Fibroblast of skin of abdomen (primary cell): ENCODE measurements around the gene IRF2BP1.

Experiments
- DNase-seq: peaks from one replicate; pipeline ENCODE4 v3.0.0-alpha.2; 2013

Gene IRF2BP1

DNA sequence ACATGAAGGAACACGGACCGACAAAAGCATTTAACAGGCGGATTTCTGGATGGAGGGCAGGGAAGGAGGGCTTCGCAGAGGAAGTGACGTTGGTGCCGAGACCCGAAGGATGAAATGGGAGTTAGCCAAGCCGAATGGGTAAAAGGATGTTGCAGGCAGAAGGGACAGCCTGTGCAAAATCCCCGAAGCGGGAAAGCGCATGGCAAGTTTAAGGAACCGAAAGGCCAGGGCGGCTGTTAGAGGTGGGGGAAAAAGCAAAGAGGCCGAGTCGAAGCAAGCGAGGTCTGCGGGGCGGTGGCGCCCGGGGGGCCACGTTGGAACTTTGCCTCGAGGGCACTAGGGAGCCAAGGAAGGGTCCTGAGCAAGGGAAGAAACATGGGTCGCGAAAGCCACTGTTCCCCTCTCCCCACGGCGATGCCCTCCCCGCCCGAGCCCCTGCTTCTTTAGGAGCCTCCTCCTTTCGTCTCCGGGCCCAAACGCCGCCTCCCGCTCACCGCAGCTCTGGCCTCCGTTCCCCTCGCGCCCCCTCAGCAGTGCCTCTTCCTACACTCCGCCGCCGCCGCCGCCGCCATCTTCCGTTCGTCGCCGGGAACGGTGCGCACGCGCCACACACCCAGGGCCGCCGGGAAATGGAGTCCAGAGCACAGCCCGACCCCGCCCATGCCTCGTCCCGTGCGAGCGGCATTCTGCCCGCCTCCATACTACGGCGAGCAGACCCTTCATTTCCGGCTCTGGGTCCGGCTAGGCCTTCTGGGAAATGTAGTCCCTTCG, 23.2 kb downstream of the IRF2BP1 start, which contains the start of gene SYMPK:
Gene SYMPK, minus strand, starts transcription at position 584 of the 771 bp plus-strand sequence. CDS start 8,652 bp downstream, outside the sequence.
- peak; percentile 98 for DNase-seq

DNA sequence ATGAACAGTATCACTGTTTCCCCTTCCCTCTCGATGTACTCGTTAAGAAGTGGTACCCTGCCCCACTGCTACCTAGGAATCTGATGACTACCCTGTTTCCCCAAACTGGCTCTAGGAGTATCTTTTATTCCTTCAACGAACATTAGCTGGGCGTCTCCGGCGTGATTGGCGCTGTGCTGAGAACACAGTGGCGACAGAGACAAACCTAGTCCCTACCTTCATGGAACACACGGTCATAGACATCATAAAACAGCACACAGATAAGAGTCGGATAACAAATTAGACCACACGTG, 23.7 kb downstream of the IRF2BP1 start:
- no peak for DNase-seq

DNA sequence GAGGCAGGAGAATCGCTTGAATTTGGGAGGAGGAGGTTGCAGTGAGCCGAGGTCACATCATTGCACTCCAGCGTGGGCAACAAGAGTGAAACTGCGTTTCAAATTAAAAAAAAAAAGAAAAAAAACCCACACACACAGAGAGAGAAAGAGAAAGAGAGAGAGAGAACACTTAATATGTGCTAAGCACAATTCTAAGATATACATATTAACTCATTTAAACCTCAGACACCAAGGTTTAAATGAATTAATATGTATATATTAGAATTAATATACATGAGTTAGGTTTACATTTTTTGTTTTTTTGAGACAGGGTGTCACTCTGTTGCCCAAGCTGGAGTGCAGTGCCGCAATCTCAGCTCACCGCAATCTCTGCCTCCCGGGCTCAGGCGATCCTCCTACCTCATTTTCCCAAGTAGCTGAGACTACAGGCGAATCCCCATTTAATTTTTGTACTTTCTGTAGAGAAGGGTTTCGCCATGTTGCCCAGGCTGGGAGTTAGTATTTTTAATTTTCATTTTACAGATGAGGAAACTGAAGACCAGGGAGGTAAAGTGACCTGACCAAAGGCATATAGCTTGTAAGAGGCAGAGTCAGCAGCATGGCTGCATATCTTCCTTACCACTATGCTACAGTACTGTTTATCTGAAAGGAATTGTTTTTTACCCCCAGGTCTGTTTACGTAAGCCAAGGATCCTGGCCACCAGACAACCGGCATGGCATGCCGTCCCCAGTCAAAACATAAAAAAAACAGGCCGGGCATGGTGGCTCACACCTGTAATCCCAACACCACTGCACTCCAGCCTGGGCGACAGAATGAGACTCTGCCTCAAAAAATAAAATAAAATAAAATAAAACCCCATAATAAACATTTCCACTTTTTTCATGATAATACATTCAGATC, 25.3 kb downstream of the IRF2BP1 start:
- DNase-seq = no peak

DNA sequence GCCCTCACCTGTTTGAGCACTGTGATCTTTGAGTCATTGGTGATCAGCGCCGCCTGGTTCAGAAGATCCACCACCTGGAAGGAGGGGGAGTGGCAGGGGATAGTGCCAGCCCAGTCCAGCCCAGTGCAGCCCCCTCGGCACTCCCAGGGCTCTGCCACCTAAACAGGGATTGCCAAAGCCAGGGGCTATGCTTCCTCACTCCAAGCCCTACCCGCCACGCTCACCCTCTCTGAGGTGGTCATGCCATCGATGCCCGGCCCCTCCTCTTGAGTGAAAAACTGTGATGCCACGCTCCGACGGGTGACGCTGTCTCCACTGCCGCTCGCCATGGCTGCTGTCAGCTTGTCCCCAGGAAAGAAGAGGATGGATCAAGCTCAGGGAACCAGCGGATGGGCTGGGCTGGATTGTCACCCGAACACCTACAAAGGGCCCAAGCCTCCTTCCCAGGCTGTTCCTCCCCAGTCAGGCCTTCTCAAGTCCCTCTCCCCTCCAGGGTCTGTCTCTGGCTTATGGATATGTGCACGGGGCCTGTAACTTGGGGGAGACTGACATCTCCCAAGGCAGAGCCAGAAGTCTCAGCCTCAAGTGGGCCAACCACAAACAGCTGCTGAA, 31.7 kb downstream of the IRF2BP1 start:
- no peak for DNase-seq

DNA sequence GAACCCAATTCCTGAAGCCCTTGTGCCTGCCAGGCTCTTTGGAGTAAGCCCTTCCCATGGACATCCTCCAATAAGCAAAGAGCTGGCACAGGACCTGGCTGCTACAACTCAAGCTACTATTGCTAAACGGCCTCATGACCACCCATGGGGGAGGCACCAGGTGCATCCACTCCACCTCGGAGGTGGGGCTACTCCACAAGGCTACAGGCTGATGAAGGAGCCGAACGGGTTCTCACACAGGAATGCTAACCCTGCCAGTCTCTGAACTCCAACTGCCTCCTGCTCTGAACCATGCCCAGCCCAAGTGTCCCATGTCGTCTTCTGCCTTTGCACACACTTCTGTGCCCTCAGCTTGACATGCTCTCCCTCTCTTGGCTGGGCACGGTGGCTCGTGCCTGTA, 33.0 kb downstream of the IRF2BP1 start:
- DNase-seq = no peak

DNA sequence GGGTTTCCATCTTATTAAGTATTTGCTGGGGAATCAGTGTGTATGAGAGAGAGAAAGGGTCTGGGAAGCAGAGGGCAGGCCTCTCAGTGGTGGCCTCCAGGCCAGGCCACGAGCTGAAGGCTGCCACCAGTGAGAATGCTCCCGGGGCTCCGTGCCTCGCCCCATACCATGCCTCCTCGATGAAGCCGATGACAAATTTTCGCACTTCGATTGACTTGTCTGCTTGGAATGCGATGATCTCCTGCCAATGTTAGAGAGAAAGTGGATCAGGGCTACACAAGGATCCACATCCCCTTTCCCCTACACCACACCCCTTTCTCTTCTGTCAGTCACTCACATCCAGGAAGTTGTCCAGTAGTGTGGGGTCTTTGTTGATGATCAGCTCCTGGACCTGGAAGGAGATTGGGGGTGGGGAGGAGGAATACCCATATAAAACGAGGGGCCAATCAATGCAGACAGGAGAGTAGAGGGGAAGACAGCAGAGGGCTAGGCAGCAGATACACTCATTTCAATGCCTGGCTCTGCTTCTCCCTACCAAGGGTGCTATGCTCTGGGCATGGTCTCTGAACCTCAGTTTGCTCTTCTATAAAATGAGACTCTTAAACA, 33.7 kb downstream of the IRF2BP1 start:
- DNase-seq = peak; percentile 28

DNA sequence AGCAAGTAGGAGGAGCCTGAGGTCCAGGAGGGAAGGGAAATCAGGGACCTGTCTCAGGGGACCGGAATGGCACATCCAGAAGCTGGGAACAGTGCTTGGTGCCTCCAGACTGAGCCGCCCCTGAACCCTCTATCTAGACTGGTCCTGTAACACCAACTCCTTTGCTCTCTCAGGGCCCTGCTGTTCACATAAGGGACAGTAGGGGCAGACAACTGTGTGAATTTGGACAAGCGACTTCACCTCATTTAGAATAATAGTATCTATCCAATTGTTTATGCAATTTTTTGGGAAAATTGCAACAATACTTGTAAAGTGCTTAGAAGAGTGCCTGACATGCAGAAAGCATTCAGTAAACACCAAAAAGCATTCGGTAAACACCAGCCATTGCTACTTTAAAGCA, 37.0 kb downstream of the IRF2BP1 start:
- DNase-seq = no peak

DNA sequence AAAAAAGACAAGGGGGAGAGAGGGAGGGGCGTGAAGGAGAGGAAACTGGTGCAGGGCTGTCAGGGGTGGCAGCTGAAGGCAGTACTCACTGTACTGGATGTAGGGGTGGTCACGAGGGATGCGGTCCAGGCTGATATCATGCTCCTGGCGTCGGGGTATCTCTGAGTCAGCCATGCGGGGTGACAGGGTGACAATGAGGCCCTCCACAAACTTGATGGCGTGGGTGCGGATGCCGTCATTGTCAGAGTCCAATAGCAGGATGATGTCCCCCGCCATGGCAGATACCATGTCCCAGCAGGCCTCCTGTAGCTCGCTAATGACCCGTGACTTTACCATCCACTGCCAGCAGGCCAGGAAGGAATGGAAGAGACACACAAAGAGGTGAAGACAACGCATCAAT, 38.3 kb downstream of the IRF2BP1 start:
- no peak for DNase-seq

DNA sequence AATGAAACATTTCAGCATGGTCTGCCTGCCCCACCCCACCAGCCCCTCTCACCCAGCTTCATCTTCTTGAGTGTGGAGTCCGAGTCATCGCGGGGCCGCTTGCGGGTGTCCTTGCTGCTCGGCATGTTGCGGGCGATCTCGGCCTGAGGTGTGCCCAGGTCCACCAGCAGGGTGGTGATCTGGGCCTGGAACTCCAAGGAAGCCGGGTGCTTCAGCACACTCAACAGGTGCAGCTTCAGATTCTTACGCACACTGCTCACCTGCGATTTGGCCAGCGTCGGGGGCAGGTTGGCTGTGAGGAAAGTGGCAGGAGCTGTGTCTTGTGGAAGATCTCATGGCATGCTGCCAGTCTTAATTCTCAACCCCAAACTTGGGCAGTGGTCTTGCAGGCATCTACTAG, 43.7 kb downstream of the IRF2BP1 start:
- no peak for DNase-seq

DNA sequence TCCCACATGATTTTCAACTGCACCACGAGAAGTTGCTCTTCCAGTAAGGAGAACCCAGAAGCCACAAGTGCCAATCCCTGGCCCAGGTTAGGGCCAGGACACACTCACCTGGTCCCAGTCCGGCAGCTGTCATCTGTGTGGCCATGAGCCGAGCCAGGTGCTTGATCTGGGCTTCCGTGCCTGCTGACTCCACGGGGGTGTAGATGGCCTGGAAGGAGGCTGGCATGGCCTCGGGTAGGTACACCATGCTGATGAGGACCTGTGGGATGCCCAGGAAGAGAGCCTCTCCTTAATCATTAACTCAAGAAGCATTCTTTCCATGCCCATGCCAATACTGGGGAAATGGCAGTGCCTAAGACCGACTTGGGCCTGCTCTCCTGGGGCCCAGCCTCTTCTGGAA, 51.0 kb downstream of the IRF2BP1 start:
- no peak for DNase-seq
